ENCODE measurements around the gene CNR2.

DNA sequence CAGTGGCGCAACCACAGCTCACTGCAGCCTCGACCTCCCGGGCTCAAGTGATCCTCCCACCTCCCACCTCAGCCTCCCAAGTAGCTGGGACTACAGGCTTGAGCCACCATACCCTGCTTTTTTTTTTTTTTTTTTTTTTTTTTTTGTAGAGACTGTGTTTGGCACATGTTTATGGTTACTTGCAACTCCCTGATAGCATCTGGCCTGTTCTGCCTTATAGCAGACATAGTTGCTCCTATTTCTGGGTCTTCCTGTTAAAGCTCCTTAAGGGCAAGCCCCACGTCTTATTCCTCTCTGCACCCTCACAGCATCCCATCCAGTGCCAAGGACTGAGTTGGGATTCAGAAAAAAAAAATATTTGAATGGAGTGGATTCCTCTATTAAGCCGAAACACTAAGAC, 17.1 kb upstream of the CNR2 start:
- TF ChIP-seq RAD21 (conservative IDR thresholded peaks at IDR 0.05 in 1 of 2, IDR thresholded peaks at IDR 0.05 in 1 of 2) (no peak), ZFP36 (IDR thresholded peaks at IDR 0.05; ENCODE audit: borderline replicate concordance, partially characterized antibody) (no peak), POLR2A (IDR thresholded peaks at IDR 0.05; ENCODE audit: low read length) (no peak), NFE2L2 (conservative IDR thresholded peaks at IDR 0.05; ENCODE audit: low read length) (no peak)
- TF ChIP-seq, protein P1, sequence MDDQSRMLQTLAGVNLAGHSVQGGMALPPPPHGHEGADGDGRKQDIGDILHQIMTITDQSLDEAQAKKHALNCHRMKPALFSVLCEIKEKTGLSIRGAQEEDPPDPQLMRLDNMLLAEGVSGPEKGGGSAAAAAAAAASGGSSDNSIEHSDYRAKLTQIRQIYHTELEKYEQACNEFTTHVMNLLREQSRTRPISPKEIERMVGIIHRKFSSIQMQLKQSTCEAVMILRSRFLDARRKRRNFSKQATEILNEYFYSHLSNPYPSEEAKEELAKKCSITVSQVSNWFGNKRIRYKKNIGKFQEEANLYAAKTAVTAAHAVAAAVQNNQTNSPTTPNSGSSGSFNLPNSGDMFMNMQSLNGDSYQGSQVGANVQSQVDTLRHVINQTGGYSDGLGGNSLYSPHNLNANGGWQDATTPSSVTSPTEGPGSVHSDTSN (IDR thresholded peaks at IDR 0.05), result no peak
- TF ChIP-seq, protein P2, sequence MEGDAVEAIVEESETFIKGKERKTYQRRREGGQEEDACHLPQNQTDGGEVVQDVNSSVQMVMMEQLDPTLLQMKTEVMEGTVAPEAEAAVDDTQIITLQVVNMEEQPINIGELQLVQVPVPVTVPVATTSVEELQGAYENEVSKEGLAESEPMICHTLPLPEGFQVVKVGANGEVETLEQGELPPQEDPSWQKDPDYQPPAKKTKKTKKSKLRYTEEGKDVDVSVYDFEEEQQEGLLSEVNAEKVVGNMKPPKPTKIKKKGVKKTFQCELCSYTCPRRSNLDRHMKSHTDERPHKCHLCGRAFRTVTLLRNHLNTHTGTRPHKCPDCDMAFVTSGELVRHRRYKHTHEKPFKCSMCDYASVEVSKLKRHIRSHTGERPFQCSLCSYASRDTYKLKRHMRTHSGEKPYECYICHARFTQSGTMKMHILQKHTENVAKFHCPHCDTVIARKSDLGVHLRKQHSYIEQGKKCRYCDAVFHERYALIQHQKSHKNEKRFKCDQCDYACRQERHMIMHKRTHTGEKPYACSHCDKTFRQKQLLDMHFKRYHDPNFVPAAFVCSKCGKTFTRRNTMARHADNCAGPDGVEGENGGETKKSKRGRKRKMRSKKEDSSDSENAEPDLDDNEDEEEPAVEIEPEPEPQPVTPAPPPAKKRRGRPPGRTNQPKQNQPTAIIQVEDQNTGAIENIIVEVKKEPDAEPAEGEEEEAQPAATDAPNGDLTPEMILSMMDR (IDR thresholded peaks at IDR 0.05), result no peak
- TF ChIP-seq, protein P3, sequence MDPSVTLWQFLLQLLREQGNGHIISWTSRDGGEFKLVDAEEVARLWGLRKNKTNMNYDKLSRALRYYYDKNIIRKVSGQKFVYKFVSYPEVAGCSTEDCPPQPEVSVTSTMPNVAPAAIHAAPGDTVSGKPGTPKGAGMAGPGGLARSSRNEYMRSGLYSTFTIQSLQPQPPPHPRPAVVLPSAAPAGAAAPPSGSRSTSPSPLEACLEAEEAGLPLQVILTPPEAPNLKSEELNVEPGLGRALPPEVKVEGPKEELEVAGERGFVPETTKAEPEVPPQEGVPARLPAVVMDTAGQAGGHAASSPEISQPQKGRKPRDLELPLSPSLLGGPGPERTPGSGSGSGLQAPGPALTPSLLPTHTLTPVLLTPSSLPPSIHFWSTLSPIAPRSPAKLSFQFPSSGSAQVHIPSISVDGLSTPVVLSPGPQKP (IDR thresholded peaks at IDR 0.05; ENCODE audit: low read depth, low read length), result no peak

All from A549 (cell line).